Breast epithelium (tissue), 3 donors: ENCODE measurements around the gene BORCS6.
"Not testable (repeated sequence)": the region's sequence is repeated elsewhere in the genome, so short reads cannot be mapped to it uniquely, and the experiment has no call there.

Experiments used
- POLR2A ChIP-seq: fragments of 450-650 bp; IDR thresholded peaks from one replicate; pipeline ENCODE4 v1.6.1; 2016; ENCODE audit warnings: antibody characterized with exemption, mild to moderate bottlenecking, moderate library complexity
- TF ChIP-seq, protein P1 (sequence below), 3 donors: fragments of 450-650 bp; IDR thresholded peaks; one replicate each; pipeline ENCODE4 v1.5.1; 2016 to 2017; ENCODE audit warnings: antibody characterized with exemption in 3 of 3, mild to moderate bottlenecking in 3 of 3, moderate library complexity in 3 of 3

DNA sequence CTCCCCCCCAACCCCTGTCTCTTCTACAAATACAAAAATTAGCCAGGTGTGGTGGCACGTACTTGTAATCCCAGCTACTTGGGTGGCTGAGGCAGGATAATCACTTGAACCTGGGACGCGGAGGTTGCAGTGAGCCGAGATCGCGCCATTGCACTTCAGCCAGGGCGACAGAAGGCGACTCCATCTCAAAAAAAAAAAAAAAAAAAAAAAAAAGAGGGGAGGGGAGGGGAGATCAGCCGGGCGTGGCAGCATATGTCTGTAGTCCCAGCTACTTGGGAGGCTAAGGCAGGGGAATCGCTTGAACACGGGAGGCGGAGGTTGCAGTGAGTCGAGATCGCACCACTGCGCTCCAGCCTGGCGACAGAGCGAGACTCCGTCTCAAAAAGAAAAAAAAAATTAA lies 19.8 kb downstream of the BORCS6 start:
- TF ChIP-seq, protein P1, sequence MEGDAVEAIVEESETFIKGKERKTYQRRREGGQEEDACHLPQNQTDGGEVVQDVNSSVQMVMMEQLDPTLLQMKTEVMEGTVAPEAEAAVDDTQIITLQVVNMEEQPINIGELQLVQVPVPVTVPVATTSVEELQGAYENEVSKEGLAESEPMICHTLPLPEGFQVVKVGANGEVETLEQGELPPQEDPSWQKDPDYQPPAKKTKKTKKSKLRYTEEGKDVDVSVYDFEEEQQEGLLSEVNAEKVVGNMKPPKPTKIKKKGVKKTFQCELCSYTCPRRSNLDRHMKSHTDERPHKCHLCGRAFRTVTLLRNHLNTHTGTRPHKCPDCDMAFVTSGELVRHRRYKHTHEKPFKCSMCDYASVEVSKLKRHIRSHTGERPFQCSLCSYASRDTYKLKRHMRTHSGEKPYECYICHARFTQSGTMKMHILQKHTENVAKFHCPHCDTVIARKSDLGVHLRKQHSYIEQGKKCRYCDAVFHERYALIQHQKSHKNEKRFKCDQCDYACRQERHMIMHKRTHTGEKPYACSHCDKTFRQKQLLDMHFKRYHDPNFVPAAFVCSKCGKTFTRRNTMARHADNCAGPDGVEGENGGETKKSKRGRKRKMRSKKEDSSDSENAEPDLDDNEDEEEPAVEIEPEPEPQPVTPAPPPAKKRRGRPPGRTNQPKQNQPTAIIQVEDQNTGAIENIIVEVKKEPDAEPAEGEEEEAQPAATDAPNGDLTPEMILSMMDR (IDR thresholded peaks at IDR 0.05) = not testable (repeated sequence)
- not testable (repeated sequence) for TF ChIP-seq POLR2A
